PC-3 (cell line): ENCODE data around the gene EXOC7. TPM values are rescaled to one million over a fixed set of nuclear protein-coding genes. Genes with fewer than 3 reads are reported as not detected.

Source experiments
- ATAC-seq: fragments of 200-7000 bp; cut with Tn5 transposase; 2 replicates; pipeline ENCODE4 v1.9.1; 2020; ENCODE audit warnings: mild to moderate bottlenecking, moderate library complexity
- BruUV-seq: library from RNA; stranded (reverse); fragments of 400-500 nt; replicated peaks from 2 replicates; lab custom pipeline; 2021; lab: Mats Ljungman, UMichigan
- CTCF ChIA-PET: fragments of 300-600 bp; sonication (Branson Sonifier 250); formaldehyde crosslinking; loops from one replicate; lab custom pipeline; 2022; ENCODE audit warnings: antibody characterized with exemption; lab: Charles Lee
- POLR2A ChIA-PET: fragments of 300-600 bp; sonication (Branson Sonifier 250); formaldehyde crosslinking; loops from one replicate; lab custom pipeline; 2022; ENCODE audit warnings: antibody characterized with exemption; ENCODE audit not compliant: unreplicated experiment; lab: Charles Lee
- DNase-seq: peaks from one replicate; pipeline ENCODE4 v3.0.0-alpha.2; 2015
- H2AFZ ChIP-seq: fragments of 300-600 bp; sonication (generic); 2 replicates; pipeline ENCODE4 v1.6.0; 2016; ENCODE audit warnings: antibody characterized with exemption, low read length
- H3F3A ChIP-seq: fragments of 300-600 bp; sonication (generic); one replicate; pipeline ENCODE4 v1.6.0; 2017; ENCODE audit warnings: antibody characterized with exemption, low read length, control low read depth, mild to moderate bottlenecking; ENCODE audit not compliant: unreplicated experiment
- H3K27ac ChIP-seq: fragments of 300-600 bp; sonication (generic); 2 replicates; pipeline ENCODE4 v1.5.1; 2016; ENCODE audit warnings: mild to moderate bottlenecking, low read length
- H3K27me3 ChIP-seq: fragments of 300-600 bp; sonication (generic); 2 replicates; pipeline ENCODE4 v1.6.1; 2016; ENCODE audit warnings: low read length, mixed read lengths
- H3K36me3 ChIP-seq: fragments of 300-600 bp; sonication (generic); 2 replicates; pipeline ENCODE4 v1.6.1; 2016; ENCODE audit warnings: low read depth, mixed run types, low read length, mixed read lengths
- H3K4me1 ChIP-seq: fragments of 300-600 bp; sonication (generic); 2 replicates; pipeline ENCODE4 v1.5.1; 2016; ENCODE audit warnings: low read length; ENCODE audit not compliant: insufficient read depth
- H3K4me2 ChIP-seq: fragments of 300-600 bp; sonication (generic); 2 replicates; pipeline ENCODE4 v1.6.0; 2016; ENCODE audit warnings: low read length
- H3K4me3 ChIP-seq: fragments of 300-600 bp; sonication (generic); 2 replicates; pipeline ENCODE4 v1.5.1; 2016; ENCODE audit warnings: mild to moderate bottlenecking, low read length, mixed read lengths
- H3K79me2 ChIP-seq: fragments of 300-600 bp; sonication (generic); 2 replicates; pipeline ENCODE4 v1.6.1; 2017; ENCODE audit warnings: low read length, mixed read lengths
- H3K9ac ChIP-seq: fragments of 300-600 bp; sonication (generic); 2 replicates; pipeline ENCODE4 v1.6.0; 2016; ENCODE audit warnings: mild to moderate bottlenecking, low read length
- H3K9me2 ChIP-seq: fragments of 300-600 bp; sonication (generic); replicated peaks from 2 replicates; pipeline ENCODE4 v1.6.1; 2016; ENCODE audit warnings: mixed run types, low read length, mixed read lengths
- H3K9me3 ChIP-seq: fragments of 300-600 bp; sonication (generic); 2 replicates; pipeline ENCODE4 v1.6.1; 2016; ENCODE audit warnings: low read length, mixed read lengths
- H4K20me1 ChIP-seq: fragments of 300-600 bp; sonication (generic); 2 replicates; pipeline ENCODE4 v1.6.1; 2016; ENCODE audit warnings: low read length, mixed read lengths
- CTCF ChIP-seq: fragments of 300-600 bp; sonication (generic); conservative IDR thresholded peaks from 2 replicates; pipeline ENCODE4 v1.5.1; 2017; ENCODE audit warnings: antibody characterized with exemption, low read depth, mild to moderate bottlenecking, low read length
- EZH2 ChIP-seq: fragments of 300-600 bp; sonication (generic); IDR thresholded peaks from one replicate; pipeline ENCODE4 v1.6.1; 2017; ENCODE audit warnings: antibody characterized with exemption, mild to moderate bottlenecking, low read length; ENCODE audit not compliant: unreplicated experiment
- EZH2phosphoT487 ChIP-seq: fragments of 300-600 bp; sonication (generic); IDR thresholded peaks from 2 replicates; pipeline ENCODE4 v1.6.1; 2018; ENCODE audit warnings: mild to moderate bottlenecking, antibody characterized with exemption, low read length, borderline replicate concordance
- intact Hi-C: fragments of 100-400 bp; cut with micrococcal nuclease; formaldehyde crosslinking; loops from 2 replicates; pipeline ENCODE4 v1.9.0; 2023
- total RNA-seq: library from RNA; depleted of rRNA; stranded (reverse); fragments of >200 nt; gene quantifications from 2 replicates; pipeline ENCODE4 v1.2.3, GENCODE V29; 2014

Gene EXOC7
- total RNA-seq, 1 experiment from 2014 or later, result 153 TPM

- no peaks in the 10 kb centered on the region for H4K20me1 ChIP-seq
- no peak overlapping the region for H3K27ac ChIP-seq
- H2AFZ ChIP-seq, result peak overlapping the region; percentile 92; the same call in 1 of the 2 replicates
- no peaks in the 10 kb centered on the region for H3K79me2 ChIP-seq
- peak overlapping the region; percentile 79 for H3K4me2 ChIP-seq
- BruUV-seq, result no TSS peak
- no peak overlapping the region for H3K4me3 ChIP-seq
- CTCF ChIA-PET, result interaction anchor here (1.3 kb wide), 2 partner anchors 60 to 157 kb away, joined by 10 to 15 read pairs; no protein-coding TSS in a partner anchor
- no peaks in the 10 kb centered on the region for H3F3A ChIP-seq
- H3K9ac ChIP-seq, result peak overlapping the region; percentile 33; the same call in 1 of the 2 replicates
- H3K9me2 ChIP-seq, result no peaks in the 10 kb centered on the region
- intact Hi-C loops, result loop anchor here (1.0 kb wide), 3 partner anchors 25 to 157 kb away; no protein-coding TSS in a partner anchor
- no peaks in the 10 kb centered on the region for H3K9me3 ChIP-seq
- H3K4me1 ChIP-seq, result peaks cover 4% of the 10 kb centered on the region; the same call in 1 of the 2 replicates
- POLR2A ChIA-PET, result no interaction called here
- no peak for DNase-seq
- no peak for ATAC-seq
- TF ChIP-seq EZH2, result no peak
- TF ChIP-seq CTCF, result no peak
- no peak for TF ChIP-seq EZH2phosphoT487
- no peaks in the 10 kb centered on the region for H3K27me3 ChIP-seq
- no peaks in the 10 kb centered on the region for H3K36me3 ChIP-seq
Measured at GRCh38 chr17:76121932-76122430, 18.4 kb upstream of the EXOC7 start.

- Histone ChIP-seq H4K20me1 (no peaks in the 10 kb centered on the region), H3K9ac (no peak overlapping the region), H3K4me2 (no peak overlapping the region), H3F3A (no peaks in the 10 kb centered on the region), H3K4me3 (no peak overlapping the region), H3K27me3 (no peaks in the 10 kb centered on the region), H3K36me3 (no peaks in the 10 kb centered on the region), H2AFZ (no peak overlapping the region), H3K9me2 (no peaks in the 10 kb centered on the region), H3K9me3 (no peaks in the 10 kb centered on the region), H3K4me1 (peaks cover 4% of the 10 kb centered on the region; the same call in 1 of the 2 replicates), H3K27ac (no peak overlapping the region), H3K79me2 (no peaks in the 10 kb centered on the region)
- TF ChIP-seq CTCF, result no peak
- TF ChIP-seq EZH2, result no peak
- TF ChIP-seq EZH2phosphoT487, result no peak
- no TSS peak for BruUV-seq
- ChIA-PET POLR2A (no interaction called here), CTCF (interaction anchor here (0.5 to 1.3 kb wide), 4 partner anchors 61 to 178 kb away, joined by 3 to 15 read pairs (median 8); no protein-coding TSS in a partner anchor)
- ATAC-seq (no peak), DNase-seq (no peak)
- intact Hi-C loops, result loop anchor here (1.0 kb wide), 3 partner anchors 27 to 159 kb away; no protein-coding TSS in a partner anchor
Measured at GRCh38 chr17:76120658-76121008, 17.0 kb upstream of the EXOC7 start.
